Activated T-cell treated with anti-CD3 and anti-CD28 coated beads for 24 hours (primary cell): ENCODE data around the gene ZFYVE26.

ENCODE experiments used
- DNase-seq: peaks from one replicate; pipeline ENCODE4 v3.0.0-alpha.2; 2020; ENCODE audit warnings: low read depth

The ZFYVE26 gene

GRCh38 chr14:67815573-67816225, 691 bp downstream of the ZFYVE26 start:
- DNase-seq = no peak

- DNase-seq = no peak
Observed at GRCh38 chr14:67814821-67815220, 1.6 kb downstream of the ZFYVE26 start.

- no peak for DNase-seq
Observed at GRCh38 chr14:67806246-67806645, 10.1 kb downstream of the ZFYVE26 start.

- DNase-seq = no peak
Observed at GRCh38 chr14:67800743-67801142, 15.6 kb downstream of the ZFYVE26 start.

- no peak for DNase-seq
Observed at GRCh38 chr14:67798731-67799130, 17.7 kb downstream of the ZFYVE26 start.

GRCh38 chr14:67787673-67788072, 28.7 kb downstream of the ZFYVE26 start:
- no peak for DNase-seq

- no peak for DNase-seq
Observed at GRCh38 chr14:67785270-67786109, 30.9 kb downstream of the ZFYVE26 start.

- DNase-seq = no peak
Observed at GRCh38 chr14:67784244-67784823, 32.1 kb downstream of the ZFYVE26 start.

- DNase-seq = no peak
Observed at GRCh38 chr14:67782090-67782489, 34.3 kb downstream of the ZFYVE26 start.

GRCh38 chr14:67778792-67779191, 37.6 kb downstream of the ZFYVE26 start:
- no peak for DNase-seq

GRCh38 chr14:67776653-67777322, 39.6 kb downstream of the ZFYVE26 start:
- no peak for DNase-seq

GRCh38 chr14:67773844-67774377, 42.5 kb downstream of the ZFYVE26 start:
- DNase-seq = no peak

- no peak for DNase-seq
Observed at GRCh38 chr14:67768219-67768618, 48.2 kb downstream of the ZFYVE26 start.

- DNase-seq = no peak
Observed at GRCh38 chr14:67766035-67766680, 50.2 kb downstream of the ZFYVE26 start.

- DNase-seq = no peak
Observed at GRCh38 chr14:67765192-67765834, 51.1 kb downstream of the ZFYVE26 start.

GRCh38 chr14:67764496-67764895, 51.9 kb downstream of the ZFYVE26 start:
- DNase-seq = no peak

GRCh38 chr14:67763158-67763822, 53.1 kb downstream of the ZFYVE26 start:
- no peak for DNase-seq

GRCh38 chr14:67762051-67762450, 54.3 kb downstream of the ZFYVE26 start:
- DNase-seq = no peak

GRCh38 chr14:67759916-67760315, 56.5 kb downstream of the ZFYVE26 start:
- no peak for DNase-seq

GRCh38 chr14:67757175-67757574, 59.2 kb downstream of the ZFYVE26 start:
- DNase-seq = no peak

- DNase-seq = no peak
Observed at GRCh38 chr14:67756496-67756895, 59.9 kb downstream of the ZFYVE26 start.
